ENCODE measurements around the gene PRKCD. TPM values are rescaled to one million over a fixed set of nuclear protein-coding genes. Genes with fewer than 3 reads are reported as not detected.

The PRKCD gene
- total and polyA plus RNA-seq, 12 donors: 10.7 to 156 (median 49.2) TPM

DNA sequence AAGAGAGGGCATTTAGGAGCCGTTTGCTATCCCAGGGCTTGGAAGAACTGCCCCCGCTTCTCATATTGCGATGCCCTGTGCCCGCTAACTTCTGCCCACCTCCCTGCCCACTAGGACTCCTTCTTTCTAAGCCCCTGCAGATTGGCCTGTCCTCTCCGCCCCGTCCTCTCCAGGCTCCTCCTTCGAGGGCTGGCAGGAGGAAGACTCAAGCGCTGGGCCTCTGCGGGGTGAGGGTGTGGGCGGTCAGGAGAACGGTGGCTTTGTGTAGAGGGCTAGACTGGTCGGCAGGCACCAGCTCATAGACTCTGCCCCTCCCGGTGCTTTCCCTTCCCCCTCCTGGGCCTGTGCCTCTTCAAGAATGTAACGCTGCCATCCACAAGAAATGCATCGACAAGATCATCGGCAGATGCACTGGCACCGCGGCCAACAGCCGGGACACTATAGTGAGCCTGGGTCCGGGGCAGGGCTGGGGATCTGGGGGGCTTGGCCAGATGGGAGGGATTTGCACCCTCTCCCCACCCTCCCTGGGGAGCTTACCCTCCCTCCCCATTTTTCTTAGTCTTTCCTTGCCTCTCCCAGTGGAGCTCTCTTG, 21.9 kb downstream of the PRKCD start:
- TF ChIP-seq POLR2A (IDR thresholded peaks at IDR 0.05): no peak
- TF ChIP-seq, protein P1, sequence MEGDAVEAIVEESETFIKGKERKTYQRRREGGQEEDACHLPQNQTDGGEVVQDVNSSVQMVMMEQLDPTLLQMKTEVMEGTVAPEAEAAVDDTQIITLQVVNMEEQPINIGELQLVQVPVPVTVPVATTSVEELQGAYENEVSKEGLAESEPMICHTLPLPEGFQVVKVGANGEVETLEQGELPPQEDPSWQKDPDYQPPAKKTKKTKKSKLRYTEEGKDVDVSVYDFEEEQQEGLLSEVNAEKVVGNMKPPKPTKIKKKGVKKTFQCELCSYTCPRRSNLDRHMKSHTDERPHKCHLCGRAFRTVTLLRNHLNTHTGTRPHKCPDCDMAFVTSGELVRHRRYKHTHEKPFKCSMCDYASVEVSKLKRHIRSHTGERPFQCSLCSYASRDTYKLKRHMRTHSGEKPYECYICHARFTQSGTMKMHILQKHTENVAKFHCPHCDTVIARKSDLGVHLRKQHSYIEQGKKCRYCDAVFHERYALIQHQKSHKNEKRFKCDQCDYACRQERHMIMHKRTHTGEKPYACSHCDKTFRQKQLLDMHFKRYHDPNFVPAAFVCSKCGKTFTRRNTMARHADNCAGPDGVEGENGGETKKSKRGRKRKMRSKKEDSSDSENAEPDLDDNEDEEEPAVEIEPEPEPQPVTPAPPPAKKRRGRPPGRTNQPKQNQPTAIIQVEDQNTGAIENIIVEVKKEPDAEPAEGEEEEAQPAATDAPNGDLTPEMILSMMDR (IDR thresholded peaks at IDR 0.05): no peak
- Histone ChIP-seq H3K4me3 (no peak overlapping the region), H3K36me3 (replicated peaks in 1 of 2) (peaks cover 0 to 92% of the 10 kb centered on the region in 2 donors), H3K27ac (no peak overlapping the region), H3K9me3 (replicated peaks in 1 of 3) (no peaks in the 10 kb centered on the region), H3K4me1 (replicated peaks in 1 of 2) (no peaks in the 10 kb centered on the region), H3K27me3 (no peaks in the 10 kb centered on the region)
- intact Hi-C loops (cut with DNase I): no loop called here
- 85 to 89% (median 87%) methylated on average over 17 to 20 of the region's 20 CpGs for WGBS, 4 donors
- DNase-seq: peak in 1 of 7 donors; percentile 3

DNA sequence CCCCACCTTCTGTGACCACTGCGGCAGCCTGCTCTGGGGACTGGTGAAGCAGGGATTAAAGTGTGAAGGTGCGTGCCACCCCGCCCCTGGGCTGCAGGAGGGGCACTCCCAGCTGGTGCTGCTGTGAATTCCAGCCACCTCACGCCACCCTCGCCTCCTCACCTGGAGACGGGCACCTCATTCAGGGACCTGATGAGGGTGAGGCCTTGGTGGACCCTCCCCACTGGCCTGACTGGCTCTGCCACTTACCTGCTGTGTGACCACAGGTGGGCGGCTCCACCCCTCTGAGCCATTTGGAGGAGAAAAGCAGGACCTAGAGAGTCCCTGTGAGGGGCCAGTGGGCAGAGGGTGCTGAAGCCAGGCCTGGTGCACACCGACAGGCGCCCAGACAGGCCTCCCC, 22.5 kb downstream of the PRKCD start:
- H3K4me3 ChIP-seq: no peak overlapping the region
- no peak overlapping the region for H3K27ac ChIP-seq
- WGBS, 4 donors: 89 to 100% (median 98%) methylated on average over 2 to 9 of the region's 9 CpGs
- H3K27me3 ChIP-seq: no peaks in the 10 kb centered on the region
- no peak for TF ChIP-seq POLR2A (IDR thresholded peaks at IDR 0.05)
- TF ChIP-seq, protein P1 (IDR thresholded peaks at IDR 0.05): no peak
- intact Hi-C loops (cut with DNase I): no loop called here
- no peaks in the 10 kb centered on the region for H3K9me3 ChIP-seq (replicated peaks in 1 of 3)
- peak in 2 of 7 donors; percentile 4 to 19 for DNase-seq
- H3K36me3 ChIP-seq (replicated peaks in 1 of 2): peaks cover 0 to 91% of the 10 kb centered on the region in 2 donors
- H3K4me1 ChIP-seq (replicated peaks in 1 of 2): no peaks in the 10 kb centered on the region

DNA sequence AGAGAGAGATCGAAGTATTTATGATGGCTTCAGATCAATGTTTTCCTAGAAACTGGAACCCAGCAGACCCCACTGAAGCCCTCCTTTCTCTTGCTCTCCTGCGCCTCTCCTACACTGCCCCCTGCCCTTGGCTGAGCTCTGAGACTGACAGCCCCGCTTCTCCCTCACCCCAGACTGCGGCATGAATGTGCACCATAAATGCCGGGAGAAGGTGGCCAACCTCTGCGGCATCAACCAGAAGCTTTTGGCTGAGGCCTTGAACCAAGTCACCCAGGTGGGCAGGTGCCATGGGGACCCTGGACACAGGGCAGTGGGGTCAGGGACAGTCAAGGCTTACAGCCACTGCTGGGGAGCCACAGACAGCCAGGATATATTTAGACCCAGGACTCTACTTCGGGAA, 23.7 kb downstream of the PRKCD start:
- no peak for TF ChIP-seq POLR2A (IDR thresholded peaks at IDR 0.05)
- TF ChIP-seq, protein P1 (IDR thresholded peaks at IDR 0.05): no peak
- no peaks in the 10 kb centered on the region for H3K9me3 ChIP-seq (replicated peaks in 1 of 3)
- H3K36me3 ChIP-seq (replicated peaks in 1 of 2): peaks cover 0 to 91% of the 10 kb centered on the region in 2 donors
- H3K27me3 ChIP-seq: no peaks in the 10 kb centered on the region
- intact Hi-C loops (cut with DNase I): no loop called here
- H3K4me1 ChIP-seq (replicated peaks in 1 of 2): no peaks in the 10 kb centered on the region
- H3K27ac ChIP-seq: no peak overlapping the region
- no peak overlapping the region for H3K4me3 ChIP-seq
- peak in 2 of 7 donors; percentile 3 to 15 for DNase-seq
- 80 to 98% (median 91%) methylated on average over 7 of the region's 7 CpGs for WGBS, 4 donors

- WGBS, 4 donors: 90 to 93% (median 93%) methylated on average over 4 to 20 of the region's 20 CpGs
- peaks cover 0 to 92% of the 10 kb centered on the region in 2 donors for H3K36me3 ChIP-seq (replicated peaks in 1 of 2)
- no peak for TF ChIP-seq POLR2A (IDR thresholded peaks at IDR 0.05)
- TF ChIP-seq, protein P1 (IDR thresholded peaks at IDR 0.05): no peak
- H3K27ac ChIP-seq: no peak overlapping the region
- intact Hi-C loops (cut with DNase I): no loop called here
- no peaks in the 10 kb centered on the region for H3K4me1 ChIP-seq (replicated peaks in 1 of 2)
- H3K9me3 ChIP-seq (replicated peaks in 1 of 3): no peaks in the 10 kb centered on the region
- no peak overlapping the region for H3K4me3 ChIP-seq
- no peaks in the 10 kb centered on the region for H3K27me3 ChIP-seq
- peak in 3 of 7 donors; percentile 6 to 20 (median 14) for DNase-seq
Measured at GRCh38 chr3:53185761-53186465, 24.9 kb downstream of the PRKCD start.
